GM10248 (cell line): Measurements from ENCODE around the gene THAP12.

ENCODE experiments used
- CTCF ChIA-PET: fragments of 300-600 bp; sonication (Branson Sonifier 250); formaldehyde crosslinking; extraction: SDS; loops from one replicate; lab custom pipeline; 2021; ENCODE audit warnings: antibody characterized with exemption; lab: Yijun Ruan, JAX
- POLR2A ChIA-PET: fragments of 350-650 bp; sonication (Branson Sonifier 250); formaldehyde crosslinking; extraction: SDS; loops from one replicate; lab custom pipeline; 2020; ENCODE audit warnings: antibody characterized with exemption; lab: Yijun Ruan, JAX
- DNase-seq: peaks from one replicate; pipeline ENCODE4 v3.0.0; 2012; ENCODE audit errors: extremely low spot score
- CTCF ChIP-seq: IDR thresholded peaks from 2 replicates; pipeline ENCODE4 v1.5.1; 2012; ENCODE audit warnings: mild to moderate bottlenecking, low read depth; ENCODE audit errors: extremely low read depth, missing control alignments, control extremely low read depth

Gene THAP12

GRCh38 chr11:76307978-76308747 lies 72.8 kb downstream of the THAP12 start:
- CTCF ChIA-PET = interaction anchor here (1.7 to 17.0 kb wide), 3 partner anchors 11 to 100 kb away, joined by 6 to 296 read pairs (median 6); partner anchors contain the start of gene WNT11
- DNase-seq = no peak
- POLR2A ChIA-PET = no interaction called here
- TF ChIP-seq CTCF = no peak

- DNase-seq = no peak
- CTCF ChIA-PET = interaction anchor here (1.7 to 1.9 kb wide), 2 partner anchors 12 to 99 kb away, joined by 6 read pairs; no protein-coding TSS in a partner anchor
- TF ChIP-seq CTCF = no peak
- POLR2A ChIA-PET = no interaction called here
These were observed 73.5 kb downstream of the THAP12 start for GRCh38 chr11:76307396-76307795.

GRCh38 chr11:76303399-76303798 lies 77.5 kb downstream of the THAP12 start:
- ChIA-PET CTCF (interaction anchor here (1.4 to 3.8 kb wide), 3 partner anchors 15 to 406 kb away, joined by 3 to 20 read pairs (median 17); no protein-coding TSS in a partner anchor), POLR2A (no interaction called here)
- no peak for DNase-seq
- no peak for TF ChIP-seq CTCF

- ChIA-PET POLR2A (no interaction called here), CTCF (interaction anchor here (1.4 to 3.8 kb wide), 3 partner anchors 15 to 405 kb away, joined by 3 to 20 read pairs (median 17); no protein-coding TSS in a partner anchor)
- no peak for DNase-seq
- TF ChIP-seq CTCF = no peak
These were observed 77.9 kb downstream of the THAP12 start for GRCh38 chr11:76302996-76303395.
